Measurements from ENCODE around the gene DYDC2.
"Not testable (repeated sequence)": the region's sequence is repeated elsewhere in the genome, so short reads cannot be mapped to it uniquely, and the experiment has no call there.

Gene DYDC2

GRCh38 chr10:80356563-80356988 is at the start of gene DYDC2, which contains the start of gene DYDC1:
DYDC2 (plus strand) TSS chr10:80356781; CDS start chr10:80362444, 5,663 bp downstream.
DYDC1 (minus strand) TSS chr10:80356755; CDS start chr10:80352601, 4,154 bp downstream.
- peak; percentile 68 for DNase-seq

GRCh38 chr10:80313523-80313922 is 43.1 kb upstream of the DYDC2 start:
- no peak for DNase-seq

- no peak for DNase-seq
Measured at GRCh38 chr10:80315391-80315790, 41.2 kb upstream of the DYDC2 start.

GRCh38 chr10:80318742-80319141 is 37.8 kb upstream of the DYDC2 start:
- no peak for DNase-seq

- DNase-seq, result no peak
Measured at GRCh38 chr10:80319318-80319717, 37.3 kb upstream of the DYDC2 start.

- no peak for DNase-seq
Measured at GRCh38 chr10:80319725-80320290, 36.8 kb upstream of the DYDC2 start.

GRCh38 chr10:80320377-80320776 is 36.2 kb upstream of the DYDC2 start:
- no peak for DNase-seq

GRCh38 chr10:80321183-80321582 is 35.4 kb upstream of the DYDC2 start:
- DNase-seq, result no peak

GRCh38 chr10:80322158-80322557 is 34.4 kb upstream of the DYDC2 start:
- DNase-seq, result no peak

GRCh38 chr10:80322711-80323110 is 33.9 kb upstream of the DYDC2 start:
- DNase-seq, result no peak

- no peak for DNase-seq
Measured at GRCh38 chr10:80323311-80323710, 33.3 kb upstream of the DYDC2 start.

GRCh38 chr10:80324086-80324485 is 32.5 kb upstream of the DYDC2 start:
- peak; percentile 14 for DNase-seq

- DNase-seq, result no peak
Measured at GRCh38 chr10:80324891-80325364, 31.7 kb upstream of the DYDC2 start.

GRCh38 chr10:80333983-80334382 is 22.6 kb upstream of the DYDC2 start:
- DNase-seq, result no peak

- no peak for DNase-seq
Measured at GRCh38 chr10:80344276-80344675, 12.3 kb upstream of the DYDC2 start.

GRCh38 chr10:80344912-80345311 is 11.7 kb upstream of the DYDC2 start:
- no peak for DNase-seq

- DNase-seq, result no peak
Measured at GRCh38 chr10:80350251-80350650, 6.3 kb upstream of the DYDC2 start.

GRCh38 chr10:80351220-80351619 is 5.4 kb upstream of the DYDC2 start:
- DNase-seq, result no peak

GRCh38 chr10:80356989-80357850 is 639 bp downstream of the DYDC2 start:
- no peak for DNase-seq

- DNase-seq, result no peak
Measured at GRCh38 chr10:80357851-80358125, 1.2 kb downstream of the DYDC2 start.

- DNase-seq, result not testable (repeated sequence)
Measured at GRCh38 chr10:80358925-80359324, 2.3 kb downstream of the DYDC2 start.

- no peak for DNase-seq
Measured at GRCh38 chr10:80359644-80360043, 3.1 kb downstream of the DYDC2 start.

GRCh38 chr10:80365510-80365909 is 8.9 kb downstream of the DYDC2 start:
- no peak for DNase-seq

GRCh38 chr10:80371467-80371866 is 14.9 kb downstream of the DYDC2 start:
- no peak for DNase-seq

All from activated CD4-positive, alpha-beta T cell treated with anti-CD3 and anti-CD28 coated beads, Interleukin-2, Interleukin-6, amounts not matched to agents 100 ng/mL and 50 ng/mL, durations not matched to agents 16 hours and 8 hours (primary cell).